Measurements from ENCODE around the gene VCAN.

VCAN gene

DNA sequence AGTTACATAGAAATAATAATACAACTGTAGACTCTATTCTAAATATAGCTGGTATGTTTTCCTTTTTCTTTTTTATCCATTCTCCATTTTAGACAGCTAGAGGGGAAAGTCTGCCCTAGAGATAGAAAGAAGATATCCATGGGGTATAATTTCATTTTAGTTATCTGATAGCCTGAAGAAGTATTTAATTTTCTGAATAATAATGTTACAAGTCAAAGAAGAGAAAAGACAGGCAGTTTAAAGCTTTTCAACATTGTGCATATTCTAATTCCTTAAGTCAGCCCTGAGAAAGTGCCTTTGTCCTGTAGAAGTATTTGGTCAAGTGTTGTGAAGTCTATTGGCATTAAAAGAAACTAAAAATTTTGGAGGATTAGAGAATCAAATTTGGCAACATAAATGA lies 2.5 kb upstream of the VCAN start:
- DNase-seq (ENCODE audit: low read depth): no peak

GRCh38 chr5:83470526-83471404 lies 779 bp upstream of the VCAN start:
- no peak for DNase-seq (ENCODE audit: low read depth)

- no peak for DNase-seq (ENCODE audit: low read depth)
Observed at GRCh38 chr5:83472213-83472507, 616 bp downstream of the VCAN start.

- DNase-seq (ENCODE audit: low read depth): no peak
Observed at GRCh38 chr5:83472508-83473345, 1.2 kb downstream of the VCAN start.

DNA sequence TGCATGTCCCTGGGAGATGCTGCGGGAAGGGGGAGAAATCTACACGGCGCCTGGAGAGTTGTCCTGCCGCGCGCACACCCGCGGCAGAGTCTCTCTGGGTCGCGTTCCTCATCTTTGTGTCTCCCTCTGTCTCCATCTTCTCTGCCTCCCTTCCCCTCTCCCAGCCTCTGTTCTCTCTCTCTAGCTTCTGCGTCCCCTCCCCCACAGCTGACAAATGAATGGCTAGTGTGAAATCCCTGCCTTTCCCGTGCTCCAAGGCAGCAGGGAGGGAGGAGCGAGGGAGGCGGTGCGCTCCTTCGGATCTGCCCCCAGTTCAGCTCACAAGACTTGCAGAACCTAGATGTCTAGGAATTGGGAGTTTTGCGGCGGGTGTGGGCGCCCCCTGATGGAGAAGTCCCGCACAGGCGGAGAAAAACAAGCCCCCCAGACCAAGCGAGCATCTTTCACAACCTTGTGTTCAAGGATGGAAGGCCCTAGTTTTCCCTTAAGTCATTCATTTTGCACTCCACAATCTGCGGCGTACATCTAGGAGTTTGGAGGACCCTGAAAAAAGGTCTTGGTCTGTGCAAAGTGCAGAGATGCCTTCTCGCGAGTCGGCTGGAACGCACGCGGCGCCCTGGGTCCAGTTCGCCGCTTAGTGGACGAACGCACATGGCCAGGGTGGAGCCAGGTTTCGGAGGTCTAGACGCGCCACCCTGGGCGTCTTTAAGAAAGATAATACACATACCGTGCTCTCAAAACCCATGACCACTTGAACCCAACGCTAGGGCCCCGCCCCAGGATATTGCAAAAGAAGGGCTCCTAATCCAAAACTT lies 2.0 kb downstream of the VCAN start:
- DNase-seq (ENCODE audit: low read depth): no peak

GRCh38 chr5:83474161-83474796 lies 2.7 kb downstream of the VCAN start:
- DNase-seq (ENCODE audit: low read depth): no peak

GRCh38 chr5:83474991-83475390 lies 3.4 kb downstream of the VCAN start:
- DNase-seq (ENCODE audit: low read depth): no peak

GRCh38 chr5:83475391-83475863 lies 3.9 kb downstream of the VCAN start:
- no peak for DNase-seq (ENCODE audit: low read depth)

GRCh38 chr5:83475935-83476814 lies 4.6 kb downstream of the VCAN start:
- no peak for DNase-seq (ENCODE audit: low read depth)

DNA sequence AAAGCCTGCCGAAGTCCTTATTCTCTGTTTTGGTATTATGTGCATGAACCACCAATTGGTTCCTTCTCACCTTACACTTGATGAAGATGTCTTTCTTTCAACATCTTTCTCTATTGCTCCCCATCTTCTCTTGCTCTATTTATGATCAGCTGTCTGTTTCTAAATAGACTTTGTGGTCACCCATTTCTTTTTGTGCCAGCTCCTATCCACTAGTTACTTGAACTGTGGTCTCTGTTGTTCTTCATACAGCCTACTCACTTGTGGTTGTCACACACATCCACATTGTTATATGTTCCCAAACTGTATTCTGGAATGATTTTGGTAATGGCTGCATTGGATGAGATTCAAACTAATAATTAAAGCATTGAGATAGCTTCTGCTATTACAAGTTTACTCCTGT lies 11.4 kb downstream of the VCAN start:
- no peak for DNase-seq (ENCODE audit: low read depth)

GRCh38 chr5:83484294-83484693 lies 12.8 kb downstream of the VCAN start:
- no peak for DNase-seq (ENCODE audit: low read depth)

- DNase-seq (ENCODE audit: low read depth): no peak
Observed at GRCh38 chr5:83485842-83486241, 14.3 kb downstream of the VCAN start.

GRCh38 chr5:83487155-83487554 lies 15.6 kb downstream of the VCAN start:
- DNase-seq (ENCODE audit: low read depth): no peak

- DNase-seq (ENCODE audit: low read depth): no peak
Observed at GRCh38 chr5:83488271-83488670, 16.7 kb downstream of the VCAN start.

- no peak for DNase-seq (ENCODE audit: low read depth)
Observed at GRCh38 chr5:83488821-83489220, 17.3 kb downstream of the VCAN start.

- DNase-seq (ENCODE audit: low read depth): no peak
Observed at GRCh38 chr5:83490203-83490602, 18.7 kb downstream of the VCAN start.

- no peak for DNase-seq (ENCODE audit: low read depth)
Observed at GRCh38 chr5:83492331-83492730, 20.8 kb downstream of the VCAN start.

DNA sequence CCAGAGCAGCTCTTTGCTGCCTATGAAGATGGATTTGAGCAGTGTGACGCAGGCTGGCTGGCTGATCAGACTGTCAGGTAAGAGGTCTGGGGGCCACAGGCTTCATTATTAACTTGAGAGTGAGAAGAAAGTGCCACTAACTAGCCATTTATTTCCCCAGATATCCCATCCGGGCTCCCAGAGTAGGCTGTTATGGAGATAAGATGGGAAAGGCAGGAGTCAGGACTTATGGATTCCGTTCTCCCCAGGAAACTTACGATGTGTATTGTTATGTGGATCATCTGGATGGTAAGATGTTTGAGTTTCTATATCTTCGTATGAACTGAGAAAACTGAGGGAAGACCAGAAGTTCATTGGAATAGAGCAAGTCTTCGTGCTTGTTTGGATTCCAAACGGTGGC lies 22.1 kb downstream of the VCAN start:
- no peak for DNase-seq (ENCODE audit: low read depth)

DNA sequence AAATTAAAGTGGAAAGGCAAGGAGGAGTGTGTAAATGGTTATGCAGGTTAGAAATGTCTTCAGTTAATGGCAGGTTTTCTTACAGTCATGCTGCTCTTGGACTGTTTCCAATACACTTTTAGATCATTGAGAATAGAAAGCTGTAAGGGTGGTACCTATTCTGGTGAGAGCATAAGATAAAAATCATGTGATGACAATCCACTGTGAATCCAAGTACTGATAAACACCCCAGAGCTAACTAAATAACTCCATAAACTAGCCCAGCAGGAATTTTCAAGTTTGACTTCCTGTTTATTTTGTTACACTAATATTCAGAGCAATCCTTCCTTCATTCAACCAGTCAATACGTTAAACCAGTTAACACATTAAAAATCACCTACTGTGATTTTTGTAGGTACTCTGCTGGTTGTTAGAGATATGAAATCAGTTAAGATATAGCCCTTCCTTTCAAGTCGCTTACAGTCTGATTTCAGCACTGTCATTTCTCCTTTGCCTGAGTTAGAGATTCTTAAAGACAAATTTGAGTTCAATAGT lies 22.6 kb downstream of the VCAN start:
- no peak for DNase-seq (ENCODE audit: low read depth)

GRCh38 chr5:83494666-83495065 lies 23.1 kb downstream of the VCAN start:
- DNase-seq (ENCODE audit: low read depth): no peak

DNA sequence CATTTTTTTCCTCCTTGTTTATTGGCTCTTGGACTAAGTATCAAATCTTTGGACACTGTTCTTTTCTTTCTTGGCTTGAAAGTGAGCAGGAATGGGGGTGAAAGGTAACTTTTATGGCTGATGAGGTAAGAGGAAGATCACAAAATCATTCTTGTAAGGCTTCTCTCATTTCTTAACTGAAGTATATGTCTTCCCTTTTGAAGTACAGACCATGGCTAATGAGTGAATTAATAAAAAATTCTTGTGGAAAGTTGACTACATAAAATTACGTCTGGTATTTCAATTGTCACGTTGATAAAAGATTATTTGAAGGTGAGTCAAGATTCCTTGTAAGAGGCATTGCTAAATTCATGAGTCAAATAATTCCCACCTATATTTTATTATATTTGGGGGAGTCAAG lies 25.1 kb downstream of the VCAN start:
- DNase-seq (ENCODE audit: low read depth): no peak
